GM13976 (cell line): ENCODE data around the gene SYK.

ENCODE experiments used
- DNase-seq: peaks from one replicate; pipeline ENCODE4 v3.0.0; 2012; ENCODE audit warnings: low spot score
- in situ Hi-C: fragments of 300-500 bp; cut with MboI; formaldehyde crosslinking; loops from one replicate; pipeline ENCODE4 v1.12.0; 2022; ENCODE audit warnings: low sequenced_read_pairs, mixed read lengths, inconsistent platforms; ENCODE audit not compliant: unreplicated experiment
- TF ChIP-seq, protein P1 (sequence below): IDR thresholded peaks from 2 replicates; pipeline ENCODE4 v1.5.1; 2012; ENCODE audit warnings: borderline replicate concordance, mild to moderate bottlenecking; ENCODE audit not compliant: insufficient read depth; ENCODE audit errors: extremely low read depth, missing control alignments, control extremely low read depth

Gene SYK

DNA sequence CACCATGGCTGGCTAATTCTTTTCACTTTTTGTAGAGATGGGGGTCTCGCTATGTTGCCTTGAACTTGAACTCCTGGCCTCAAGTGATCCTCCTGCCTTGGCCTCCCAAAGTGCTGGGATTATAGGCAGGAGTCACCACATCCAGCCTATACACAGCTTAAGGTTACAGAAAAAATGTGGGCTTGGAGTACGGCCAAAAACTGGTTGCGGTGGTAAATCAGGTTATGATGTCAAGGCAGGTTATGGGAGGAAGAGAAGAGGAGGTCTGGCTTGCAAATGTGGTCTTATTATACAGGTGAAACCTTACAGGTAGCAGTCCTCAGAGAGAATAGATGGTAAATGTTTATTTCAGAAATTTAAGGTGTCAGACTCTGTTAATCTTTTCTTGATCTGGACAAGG is 30.7 kb upstream of the SYK start:
- TF ChIP-seq, protein P1, sequence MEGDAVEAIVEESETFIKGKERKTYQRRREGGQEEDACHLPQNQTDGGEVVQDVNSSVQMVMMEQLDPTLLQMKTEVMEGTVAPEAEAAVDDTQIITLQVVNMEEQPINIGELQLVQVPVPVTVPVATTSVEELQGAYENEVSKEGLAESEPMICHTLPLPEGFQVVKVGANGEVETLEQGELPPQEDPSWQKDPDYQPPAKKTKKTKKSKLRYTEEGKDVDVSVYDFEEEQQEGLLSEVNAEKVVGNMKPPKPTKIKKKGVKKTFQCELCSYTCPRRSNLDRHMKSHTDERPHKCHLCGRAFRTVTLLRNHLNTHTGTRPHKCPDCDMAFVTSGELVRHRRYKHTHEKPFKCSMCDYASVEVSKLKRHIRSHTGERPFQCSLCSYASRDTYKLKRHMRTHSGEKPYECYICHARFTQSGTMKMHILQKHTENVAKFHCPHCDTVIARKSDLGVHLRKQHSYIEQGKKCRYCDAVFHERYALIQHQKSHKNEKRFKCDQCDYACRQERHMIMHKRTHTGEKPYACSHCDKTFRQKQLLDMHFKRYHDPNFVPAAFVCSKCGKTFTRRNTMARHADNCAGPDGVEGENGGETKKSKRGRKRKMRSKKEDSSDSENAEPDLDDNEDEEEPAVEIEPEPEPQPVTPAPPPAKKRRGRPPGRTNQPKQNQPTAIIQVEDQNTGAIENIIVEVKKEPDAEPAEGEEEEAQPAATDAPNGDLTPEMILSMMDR, result no peak
- in situ Hi-C loops, result loop anchor here (10.0 to 25.0 kb wide), 3 partner anchors 104 to 634 kb away; no protein-coding TSS in a partner anchor
- DNase-seq, result no peak

DNA sequence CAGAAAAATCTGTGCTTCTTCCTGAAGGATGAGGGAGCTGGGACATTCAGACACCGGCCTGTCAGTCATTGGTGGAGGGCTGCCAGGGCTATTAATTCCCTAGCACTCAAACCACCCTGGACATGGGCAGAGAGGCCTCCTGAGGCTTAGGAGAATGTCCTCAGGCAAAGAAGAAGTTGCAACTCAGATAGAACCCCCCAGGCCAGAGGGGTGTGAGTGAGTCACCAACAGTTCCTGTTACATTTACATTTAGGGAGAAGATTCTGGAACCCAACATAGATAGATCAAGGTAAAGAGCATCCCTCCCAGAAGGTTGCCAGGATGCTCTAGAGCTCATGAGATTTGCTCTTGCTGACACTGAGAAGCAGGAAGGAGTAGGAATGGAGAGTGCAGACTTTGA is 29.2 kb upstream of the SYK start:
- in situ Hi-C loops, result loop anchor here (10.0 to 25.0 kb wide), 3 partner anchors 102 to 635 kb away; no protein-coding TSS in a partner anchor
- TF ChIP-seq, protein P1, result no peak
- no peak for DNase-seq

DNA sequence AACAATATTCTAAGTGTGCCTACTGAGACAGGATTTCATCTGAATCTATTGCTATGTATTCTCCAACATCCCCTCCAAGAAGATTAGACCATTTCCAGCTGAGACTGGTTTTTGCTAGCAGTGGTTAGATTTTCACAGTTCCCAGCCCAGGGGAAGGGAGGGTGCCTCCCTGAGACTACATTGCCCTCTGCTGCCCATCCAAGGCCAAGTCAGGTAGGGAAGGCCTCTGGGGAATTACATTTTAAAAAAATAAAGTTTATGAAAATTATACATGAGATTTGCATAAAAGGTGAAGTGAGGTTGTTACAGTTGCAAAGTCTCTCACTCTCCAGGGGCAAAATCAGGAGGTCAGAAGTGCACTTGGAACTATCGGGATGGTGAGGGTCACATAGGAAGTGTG is 28.0 kb upstream of the SYK start:
- peak; percentile 20 for DNase-seq
- TF ChIP-seq, protein P1, result peak; percentile 27
- in situ Hi-C loops, result loop anchor here (10.0 to 25.0 kb wide), 3 partner anchors 101 to 636 kb away; no protein-coding TSS in a partner anchor

DNA sequence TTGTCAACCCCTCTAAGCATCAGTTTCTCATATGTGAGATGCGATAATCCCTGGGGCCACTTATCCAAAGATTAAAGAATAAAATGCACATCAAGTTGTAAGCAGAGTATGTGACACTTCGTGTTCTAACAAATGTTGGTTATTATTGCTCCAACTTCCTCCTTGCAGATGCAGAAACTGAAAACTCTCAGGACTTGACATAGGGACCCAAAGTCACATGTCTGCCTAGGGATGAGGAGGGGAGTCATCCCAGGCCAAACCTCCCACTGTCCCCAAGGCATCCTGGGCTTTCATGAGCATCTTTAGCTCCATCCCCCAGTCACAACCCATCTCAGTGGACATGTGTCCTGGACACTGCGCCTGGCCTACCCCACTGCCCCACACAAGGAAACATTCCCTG is 27.5 kb upstream of the SYK start:
- TF ChIP-seq, protein P1, result no peak
- in situ Hi-C loops, result loop anchor here (10.0 to 25.0 kb wide), 3 partner anchors 101 to 637 kb away; no protein-coding TSS in a partner anchor
- no peak for DNase-seq

DNA sequence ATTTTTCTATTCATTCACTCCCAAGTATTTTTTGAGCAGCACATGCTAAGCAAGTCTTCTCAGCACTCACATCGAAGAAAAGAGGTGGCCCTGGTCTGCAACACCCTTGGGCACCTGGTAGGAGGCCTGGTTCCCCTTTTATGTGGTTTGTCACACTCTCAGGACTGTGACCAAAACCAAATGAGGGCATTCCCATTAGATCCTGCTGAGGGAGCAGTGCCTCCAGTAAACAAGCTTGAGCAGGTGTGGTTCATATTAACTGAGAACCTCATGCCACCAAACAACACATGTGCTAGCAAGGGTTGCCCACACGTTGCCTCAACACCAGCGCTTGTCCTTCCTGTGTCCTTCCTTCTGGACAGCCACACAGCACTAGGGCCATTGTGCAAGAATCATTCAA is 26.9 kb upstream of the SYK start:
- TF ChIP-seq, protein P1, result peak; percentile 18
- DNase-seq, result peak; percentile 20
- in situ Hi-C loops, result loop anchor here (10.0 to 25.0 kb wide), 3 partner anchors 100 to 637 kb away; no protein-coding TSS in a partner anchor

DNA sequence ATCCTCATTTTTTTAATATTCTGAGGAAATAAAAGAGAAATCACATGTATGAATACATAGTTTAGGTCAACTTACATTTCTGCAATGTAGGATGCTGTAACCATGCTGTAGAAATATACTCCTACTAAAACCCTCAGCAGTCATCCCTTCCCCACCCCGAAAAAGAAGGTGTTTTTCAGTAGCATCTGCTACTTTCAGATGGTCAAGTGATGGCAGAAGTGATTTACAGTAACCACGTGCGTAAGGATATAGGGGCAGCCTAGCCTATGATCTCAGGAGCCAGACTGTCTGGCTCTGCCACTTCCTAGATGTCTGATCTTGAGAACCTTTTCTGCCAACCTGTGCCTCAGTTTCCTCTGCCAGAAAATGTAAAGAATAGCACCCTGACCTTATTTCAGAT is 26.0 kb upstream of the SYK start:
- TF ChIP-seq, protein P1, result no peak
- in situ Hi-C loops, result loop anchor here (10.0 kb wide), 1 partner anchor 99 kb away; no protein-coding TSS in a partner anchor
- no peak for DNase-seq
